Panc1 (cell line): ENCODE results near the gene SPRYD4. TPM values are rescaled to one million over a fixed set of nuclear protein-coding genes. Genes with fewer than 3 reads are reported as not detected.
"Not testable (repeated sequence)": the region's sequence is repeated elsewhere in the genome, so short reads cannot be mapped to it uniquely, and the experiment has no call there.

Experiments used
- ATAC-seq: fragments of 200-7000 bp; cut with Tn5 transposase; 2 replicates; pipeline ENCODE4 v1.9.1; 2020; ENCODE audit warnings: mild to moderate bottlenecking, moderate library complexity
- BruUV-seq: library from RNA; stranded (reverse); fragments of 400-500 nt; replicated peaks from 2 replicates; lab custom pipeline; 2021; lab: Mats Ljungman, UMichigan
- CTCF ChIA-PET: fragments of 300-600 bp; sonication (Branson Sonifier 250); formaldehyde crosslinking; loops from one replicate; lab custom pipeline; 2022; ENCODE audit warnings: antibody characterized with exemption; lab: Charles Lee
- POLR2A ChIA-PET: fragments of 300-600 bp; sonication (Branson Sonifier 250); formaldehyde crosslinking; loops from one replicate; lab custom pipeline; 2022; ENCODE audit warnings: antibody characterized with exemption; lab: Charles Lee
- DNase-seq: peaks from one replicate; pipeline ENCODE4 v3.0.0-alpha.2; 2010; ENCODE audit warnings: low read depth, low spot score
- H3K27ac ChIP-seq: 2 replicates; pipeline ENCODE4 v1.5.1; 2011; ENCODE audit warnings: mild to moderate bottlenecking, low read length, inconsistent platforms
- H3K27me3 ChIP-seq: fragments of 200-500 bp; sonication (Bioruptor generic); 2 replicates; pipeline ENCODE4 v1.6.0; 2014; ENCODE audit warnings: low read length, inconsistent platforms; ENCODE audit not compliant: control insufficient read depth, insufficient read depth
- H3K36me3 ChIP-seq: fragments of 200-500 bp; sonication (Bioruptor generic); 2 replicates; pipeline ENCODE4 v1.5.1; 2014; ENCODE audit warnings: inconsistent platforms, mild to moderate bottlenecking, low read length, moderate library complexity; ENCODE audit not compliant: control insufficient read depth, insufficient read depth
- H3K4me1 ChIP-seq: 2 replicates; pipeline ENCODE4 v1.5.1; 2011; ENCODE audit warnings: inconsistent platforms, mild to moderate bottlenecking, low read length, moderate library complexity; ENCODE audit not compliant: control insufficient read depth, insufficient read depth
- H3K4me3 ChIP-seq, 2 experiments: 2 replicates each; pipeline ENCODE4 v1.5.1; 2011 to 2012; ENCODE audit warnings: low read depth in 2 of 2, low read length in 2 of 2, mild to moderate bottlenecking in 2 of 2, inconsistent platforms in 1 of 2, moderate library complexity in 1 of 2
- H3K9me3 ChIP-seq: fragments of 200-500 bp; sonication (Bioruptor generic); 2 replicates; pipeline ENCODE4 v1.5.1; 2014; ENCODE audit warnings: low read depth, mild to moderate bottlenecking, inconsistent platforms, low read length, moderate library complexity; ENCODE audit not compliant: control insufficient read depth, insufficient read depth
- CTCF ChIP-seq: fragments of 450-650 bp; IDR thresholded peaks from 2 replicates; pipeline ENCODE4 v1.5.1; 2017; ENCODE audit warnings: mild to moderate bottlenecking
- POLR2AphosphoS5 ChIP-seq: IDR thresholded peaks from 2 replicates; pipeline ENCODE4 v1.6.1; 2012; ENCODE audit warnings: mild to moderate bottlenecking, low read depth, low read length, moderate library complexity
- REST ChIP-seq, 2 experiments: IDR thresholded peaks; 2 replicates each; pipeline ENCODE4 v1.6.1; 2011 to 2012; ENCODE audit warnings: low read depth in 2 of 2, control low read depth in 1 of 2, low read length in 1 of 2, mild to moderate bottlenecking in 1 of 2, moderate library complexity in 1 of 2; ENCODE audit not compliant: insufficient read depth in 1 of 2
- SIN3A ChIP-seq: IDR thresholded peaks from 2 replicates; pipeline ENCODE4 v1.6.1; 2012; ENCODE audit warnings: low read depth, mild to moderate bottlenecking, low read length, moderate library complexity, borderline replicate concordance; ENCODE audit not compliant: insufficient read depth
- TCF7L2 ChIP-seq: IDR thresholded peaks from 2 replicates; pipeline ENCODE4 v1.6.1; 2011; ENCODE audit warnings: mild to moderate bottlenecking, low read depth, low read length, inconsistent platforms
- in situ Hi-C: cut with HindIII; loops from 2 replicates; pipeline ENCODE4 v1.10.0; 2016; ENCODE audit warnings: low sequenced_read_pairs, low pct_unique_long_range_greater_than_20kb
- intact Hi-C: fragments of 100-400 bp; cut with micrococcal nuclease; formaldehyde crosslinking; loops from one replicate; pipeline ENCODE4 v1.10.0; 2022; ENCODE audit not compliant: unreplicated experiment
- total RNA-seq: library from RNA; stranded (reverse); gene quantifications from one replicate; pipeline ENCODE4 v1.2.1, GENCODE V29; 2021; ENCODE audit not compliant: unreplicated experiment

SPRYD4 gene
- total RNA-seq, 1 experiment from 2014 or later: 3.7 TPM

DNA sequence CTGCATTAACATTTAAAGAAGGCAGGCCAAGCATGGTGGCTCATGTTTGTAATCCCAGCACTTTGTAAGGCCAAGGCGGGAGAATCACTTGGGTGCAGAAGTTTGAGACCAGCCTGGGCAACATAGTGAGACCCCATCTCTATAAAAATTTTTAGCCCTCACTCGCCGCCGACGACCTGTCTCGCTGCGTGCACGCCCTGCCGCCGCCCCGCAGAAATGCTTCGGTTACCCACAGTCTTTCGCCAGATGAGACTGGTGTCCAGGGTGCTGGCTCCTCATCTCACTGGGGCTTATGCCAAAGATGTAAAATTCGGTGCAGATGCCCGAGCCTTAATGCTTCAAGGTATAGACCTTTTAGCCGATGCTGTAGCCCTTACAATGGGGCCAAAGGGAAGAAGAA is 42.4 kb downstream of the SPRYD4 start:
- DNase-seq: no peak
- no TSS peak for BruUV-seq
- intact Hi-C loops: no loop called here
- Histone ChIP-seq H3K9me3 (no peaks in the 10 kb centered on the region), H3K27me3 (no peaks in the 10 kb centered on the region), H3K4me3 (no peak overlapping the region), H3K27ac (no peak overlapping the region), H3K36me3 (no peaks in the 10 kb centered on the region), H3K4me1 (no peaks in the 10 kb centered on the region)
- ChIA-PET POLR2A (no interaction called here), CTCF (interaction anchor here (0.7 kb wide), 1 partner anchor 126 kb away, joined by 4 read pairs; no protein-coding TSS in a partner anchor)
- ATAC-seq: no peak
- TF ChIP-seq REST (IDR thresholded peaks at IDR 0.05; ENCODE audit: insufficient read depth in 1 of 2, low read depth in 2 of 2, low read length in 1 of 2): no peak
- TF ChIP-seq SIN3A: no peak
- TF ChIP-seq POLR2AphosphoS5: no peak
- TF ChIP-seq TCF7L2: no peak
- no peak for TF ChIP-seq CTCF
- in situ Hi-C loops: no loop called here

DNA sequence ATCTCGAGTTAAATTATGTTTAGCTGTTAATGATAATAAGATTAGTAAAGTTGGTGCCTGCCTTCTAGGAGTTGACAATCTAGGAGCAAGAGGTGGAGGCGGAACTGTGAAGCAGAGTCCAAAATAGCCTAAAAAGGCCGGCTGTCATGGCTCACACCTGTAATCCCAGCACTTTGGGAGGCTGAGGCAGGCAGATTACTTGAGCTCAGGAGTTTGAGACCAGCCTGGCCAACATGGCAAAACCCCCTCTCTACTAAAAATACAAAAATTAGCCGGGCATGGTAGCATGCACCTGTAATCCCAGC is 45.6 kb downstream of the SPRYD4 start:
- H3K9me3 ChIP-seq, H3K36me3 ChIP-seq, BruUV-seq, in situ Hi-C loops, POLR2A ChIA-PET, H3K27ac ChIP-seq, intact Hi-C loops, H3K4me3 ChIP-seq, DNase-seq, H3K27me3 ChIP-seq, H3K4me1 ChIP-seq: not testable (repeated sequence)
- ATAC-seq: peak; percentile 32; the same call in 1 of the 2 replicates
- CTCF ChIA-PET: interaction anchor here (0.6 to 2.1 kb wide), 4 partner anchors 53 to 235 kb away, joined by 4 to 11 read pairs (median 6); no protein-coding TSS in a partner anchor
- peak; percentile 56 for TF ChIP-seq CTCF
